ENCODE results near the gene SCAMP5. TPM values are rescaled to one million over a fixed set of nuclear protein-coding genes. Genes with fewer than 3 reads are reported as not detected.

Gene SCAMP5
- total RNA-seq, 1 experiment from 2014 or later = 0.86 TPM

- DNase-seq (ENCODE audit: low spot score) = no peak
Measured at GRCh38 chr15:75069301-75069925, 74.0 kb downstream of the SCAMP5 start.

GRCh38 chr15:75070674-75071073 lies 75.3 kb downstream of the SCAMP5 start:
- DNase-seq (ENCODE audit: low spot score) = no peak

Small RNA genes within 50 kb of the gene (small RNA-seq; reads per million reads assigned to genes)
- gene AC015720.1 (not detected), gene RF00019 (not detected)

Other genes with a start within 250 kb of the SCAMP5 start
- not detected in 2 replicates for gene CYP1A2, start 246.7 kb upstream of the SCAMP5 start, total RNA-seq (2014; rRNA removed; shearing (Covaris generic))
- gene CSK, start 213.5 kb upstream of the SCAMP5 start, total RNA-seq (2014; rRNA removed; shearing (Covaris generic)) = 54.7 and 60.2 TPM in 2 replicates
- not detected in 2 replicates for gene LMAN1L, start 182.7 kb upstream of the SCAMP5 start, total RNA-seq (2014; rRNA removed; shearing (Covaris generic))
- 0.13 and 0.25 TPM in 2 replicates for gene CPLX3, start 168.9 kb upstream of the SCAMP5 start, total RNA-seq (2014; rRNA removed; shearing (Covaris generic))
- gene ULK3, start 152.4 kb upstream of the SCAMP5 start, total RNA-seq (2014; rRNA removed; shearing (Covaris generic)) = 96.4 and 97.0 TPM in 2 replicates
- 45.6 and 57.4 TPM in 2 replicates for gene SCAMP2, start 122.2 kb upstream of the SCAMP5 start, total RNA-seq (2014; rRNA removed; shearing (Covaris generic))
- 61.3 and 81.8 TPM in 2 replicates for gene MPI, start 105.5 kb upstream of the SCAMP5 start, total RNA-seq (2014; rRNA removed; shearing (Covaris generic))
- 66.1 and 66.2 TPM in 2 replicates for gene FAM219B, start 88.7 kb upstream of the SCAMP5 start, total RNA-seq (2014; rRNA removed; shearing (Covaris generic))
- 122 and 144 TPM in 2 replicates for gene COX5A, start 57.5 kb upstream of the SCAMP5 start, total RNA-seq (2014; rRNA removed; shearing (Covaris generic))
- gene RPP25, start 38.8 kb upstream of the SCAMP5 start, total RNA-seq (2014; rRNA removed; shearing (Covaris generic)) = 60.1 and 68.1 TPM in 2 replicates
- 26.9 and 37.0 TPM in 2 replicates for gene PPCDC, start 28.0 kb downstream of the SCAMP5 start, total RNA-seq (2014; rRNA removed; shearing (Covaris generic))
- 59.0 and 76.6 TPM in 2 replicates for gene C15orf39, start 206.3 kb downstream of the SCAMP5 start, total RNA-seq (2014; rRNA removed; shearing (Covaris generic))

All from HT-29 (cell line).